ENCODE results near the gene PGM1. TPM values are rescaled to one million over a fixed set of nuclear protein-coding genes. Genes with fewer than 3 reads are reported as not detected.

PGM1 gene
- total RNA-seq, 1 donor from 2014 or later, result 36.9 TPM

GRCh38 chr1:63674238-63674864 is 81.1 kb downstream of the PGM1 start:
- Histone ChIP-seq H3K9ac (ENCODE audit: low read length) (no peak overlapping the region), H3K9me3 (ENCODE audit: insufficient read depth, low read depth, low read length) (peaks cover under 1% of the 10 kb centered on the region), H3K4me1 (ENCODE audit: insufficient read depth, low read length) (no peaks in the 10 kb centered on the region), H3K36me3 (ENCODE audit: insufficient read depth, low read length) (no peaks in the 10 kb centered on the region), H4K20me1 (ENCODE audit: insufficient read depth, low read length) (no peaks in the 10 kb centered on the region), H3K4me3 (ENCODE audit: insufficient read depth, low read depth, low read length) (no peak overlapping the region), H3K79me2 (ENCODE audit: insufficient read depth, low read length) (no peaks in the 10 kb centered on the region), H2AFZ (ENCODE audit: low read depth, low read length) (no peak overlapping the region), H3K27me3 (ENCODE audit: insufficient read depth, low read length) (peaks cover 4% of the 10 kb centered on the region), H3K4me2 (ENCODE audit: low read length) (peak overlapping the region; percentile 17), H3K27ac (ENCODE audit: low read depth, low read length) (no peak overlapping the region)
- Mint-ChIP-seq H3K27ac (ENCODE audit: unreplicated experiment) (no peak overlapping the region), H3K36me3 (ENCODE audit: low read depth, unreplicated experiment) (peaks cover 5% of the 10 kb centered on the region), H3K4me1 (ENCODE audit: low read depth, unreplicated experiment) (peaks cover 5% of the 10 kb centered on the region), H3K4me3 (ENCODE audit: unreplicated experiment) (no peak overlapping the region), H3K27me3 (ENCODE audit: low read depth, unreplicated experiment) (peaks cover 14% of the 10 kb centered on the region), H3K9me3 (ENCODE audit: unreplicated experiment) (peaks cover 22% of the 10 kb centered on the region)
- DNase-seq (ENCODE audit: low read depth), result peak; percentile 92
- no peak for TF ChIP-seq EZH2 (IDR thresholded peaks at IDR 0.05; ENCODE audit: insufficient read depth, low read length)
- TF ChIP-seq, protein P1, sequence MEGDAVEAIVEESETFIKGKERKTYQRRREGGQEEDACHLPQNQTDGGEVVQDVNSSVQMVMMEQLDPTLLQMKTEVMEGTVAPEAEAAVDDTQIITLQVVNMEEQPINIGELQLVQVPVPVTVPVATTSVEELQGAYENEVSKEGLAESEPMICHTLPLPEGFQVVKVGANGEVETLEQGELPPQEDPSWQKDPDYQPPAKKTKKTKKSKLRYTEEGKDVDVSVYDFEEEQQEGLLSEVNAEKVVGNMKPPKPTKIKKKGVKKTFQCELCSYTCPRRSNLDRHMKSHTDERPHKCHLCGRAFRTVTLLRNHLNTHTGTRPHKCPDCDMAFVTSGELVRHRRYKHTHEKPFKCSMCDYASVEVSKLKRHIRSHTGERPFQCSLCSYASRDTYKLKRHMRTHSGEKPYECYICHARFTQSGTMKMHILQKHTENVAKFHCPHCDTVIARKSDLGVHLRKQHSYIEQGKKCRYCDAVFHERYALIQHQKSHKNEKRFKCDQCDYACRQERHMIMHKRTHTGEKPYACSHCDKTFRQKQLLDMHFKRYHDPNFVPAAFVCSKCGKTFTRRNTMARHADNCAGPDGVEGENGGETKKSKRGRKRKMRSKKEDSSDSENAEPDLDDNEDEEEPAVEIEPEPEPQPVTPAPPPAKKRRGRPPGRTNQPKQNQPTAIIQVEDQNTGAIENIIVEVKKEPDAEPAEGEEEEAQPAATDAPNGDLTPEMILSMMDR (IDR thresholded peaks at IDR 0.05; ENCODE audit: insufficient read depth, low read depth, low read length), result peak; percentile 96
- FAIRE-seq, result peak; percentile 96

- Histone ChIP-seq H3K27ac (ENCODE audit: low read depth, low read length) (no peak overlapping the region), H3K9ac (ENCODE audit: low read length) (no peak overlapping the region), H3K27me3 (ENCODE audit: insufficient read depth, low read length) (peaks cover 4% of the 10 kb centered on the region), H2AFZ (ENCODE audit: low read depth, low read length) (no peak overlapping the region), H3K4me3 (ENCODE audit: insufficient read depth, low read depth, low read length) (no peak overlapping the region), H3K36me3 (ENCODE audit: insufficient read depth, low read length) (no peaks in the 10 kb centered on the region), H3K9me3 (ENCODE audit: insufficient read depth, low read depth, low read length) (peaks cover 5% of the 10 kb centered on the region), H4K20me1 (ENCODE audit: insufficient read depth, low read length) (no peaks in the 10 kb centered on the region), H3K79me2 (ENCODE audit: insufficient read depth, low read length) (no peaks in the 10 kb centered on the region), H3K4me2 (ENCODE audit: low read length) (peak overlapping the region; percentile 17), H3K4me1 (ENCODE audit: insufficient read depth, low read length) (no peaks in the 10 kb centered on the region)
- no peak for DNase-seq (ENCODE audit: low read depth)
- Mint-ChIP-seq H3K36me3 (ENCODE audit: low read depth, unreplicated experiment) (peaks cover 8% of the 10 kb centered on the region), H3K9me3 (ENCODE audit: unreplicated experiment) (peaks cover 28% of the 10 kb centered on the region), H3K4me1 (ENCODE audit: low read depth, unreplicated experiment) (peaks cover 5% of the 10 kb centered on the region), H3K27me3 (ENCODE audit: low read depth, unreplicated experiment) (peaks cover 11% of the 10 kb centered on the region), H3K27ac (ENCODE audit: unreplicated experiment) (no peak overlapping the region), H3K4me3 (ENCODE audit: unreplicated experiment) (no peak overlapping the region)
- no peak for FAIRE-seq
- TF ChIP-seq EZH2 (IDR thresholded peaks at IDR 0.05; ENCODE audit: insufficient read depth, low read length), result no peak
Observed at GRCh38 chr1:63674865-63675419, 81.7 kb downstream of the PGM1 start.

DNA sequence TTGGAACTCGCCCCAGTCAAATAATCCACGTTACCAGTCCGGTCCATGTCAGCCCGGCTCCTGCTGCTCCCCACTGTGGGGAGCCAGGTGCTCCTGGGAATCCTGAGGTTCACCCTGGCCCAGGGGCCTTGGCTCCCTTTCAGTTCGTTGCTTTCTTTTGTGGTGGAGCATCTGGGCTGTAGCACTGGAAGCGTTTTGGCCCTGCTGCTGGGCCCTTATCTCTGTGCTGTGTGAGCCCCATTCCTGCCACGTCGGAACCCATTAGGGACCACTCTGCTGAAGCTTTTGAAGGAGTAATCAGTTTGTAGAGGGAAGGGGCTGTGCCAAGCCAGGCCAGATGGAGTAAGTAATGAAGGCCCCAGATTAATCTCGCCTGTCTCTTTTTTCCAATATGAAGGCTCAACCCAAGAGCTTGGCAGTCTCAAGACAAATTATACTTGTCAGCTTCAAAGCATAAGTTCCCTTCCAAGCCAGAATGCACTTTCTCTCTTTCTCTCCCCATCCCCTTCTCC is 82.3 kb downstream of the PGM1 start:
- Histone ChIP-seq H3K4me2 (ENCODE audit: low read length) (no peak overlapping the region), H3K79me2 (ENCODE audit: insufficient read depth, low read length) (no peaks in the 10 kb centered on the region), H3K27ac (ENCODE audit: low read depth, low read length) (no peak overlapping the region), H3K9me3 (ENCODE audit: insufficient read depth, low read depth, low read length) (peaks cover 6% of the 10 kb centered on the region), H3K4me3 (ENCODE audit: insufficient read depth, low read depth, low read length) (no peak overlapping the region), H3K9ac (ENCODE audit: low read length) (no peak overlapping the region), H4K20me1 (ENCODE audit: insufficient read depth, low read length) (no peaks in the 10 kb centered on the region), H3K4me1 (ENCODE audit: insufficient read depth, low read length) (no peaks in the 10 kb centered on the region), H3K27me3 (ENCODE audit: insufficient read depth, low read length) (peaks cover 4% of the 10 kb centered on the region), H2AFZ (ENCODE audit: low read depth, low read length) (no peak overlapping the region), H3K36me3 (ENCODE audit: insufficient read depth, low read length) (no peaks in the 10 kb centered on the region)
- FAIRE-seq (no peak), DNase-seq (ENCODE audit: low read depth) (peak; percentile 75)
- Mint-ChIP-seq H3K4me3 (ENCODE audit: unreplicated experiment) (no peak overlapping the region), H3K9me3 (ENCODE audit: unreplicated experiment) (peaks cover 32% of the 10 kb centered on the region), H3K36me3 (ENCODE audit: low read depth, unreplicated experiment) (peaks cover 8% of the 10 kb centered on the region), H3K27ac (ENCODE audit: unreplicated experiment) (no peak overlapping the region), H3K27me3 (ENCODE audit: low read depth, unreplicated experiment) (peaks cover 10% of the 10 kb centered on the region), H3K4me1 (ENCODE audit: low read depth, unreplicated experiment) (peaks cover 5% of the 10 kb centered on the region)
- TF ChIP-seq, protein P1 (IDR thresholded peaks at IDR 0.05; ENCODE audit: insufficient read depth, low read depth, low read length), result no peak
- no peak for TF ChIP-seq EZH2 (IDR thresholded peaks at IDR 0.05; ENCODE audit: insufficient read depth, low read length)
